Measurements from ENCODE around the gene ABCA2.

GRCh38 chr9:137049544-137050449 is 21.8 kb upstream of the ABCA2 start:
- TF ChIP-seq POLR2A (IDR thresholded peaks at IDR 0.05; ENCODE audit: low read depth, low read length) (no peak), POLR2AphosphoS5 (IDR thresholded peaks at IDR 0.05; ENCODE audit: low read depth, low read length) (no peak)
